GM06990 (cell line): ENCODE measurements around the gene ANTXR2.
A peak's percentile ranks its signal among the peaks of the same experiment; 100 is the strongest.

Source experiments
- DNase-seq: peaks from one replicate; pipeline ENCODE4 v3.0.0-alpha.2; 2011; ENCODE audit not compliant: insufficient read length; ENCODE audit errors: extremely low read depth
- H3K27me3 ChIP-seq: replicated peaks from 2 replicates; pipeline ENCODE4 v1.6.0; 2011; ENCODE audit warnings: low read length; ENCODE audit not compliant: control insufficient read depth, insufficient read depth
- H3K36me3 ChIP-seq: 2 replicates; pipeline ENCODE4 v1.5.1; 2011; ENCODE audit warnings: low read length; ENCODE audit not compliant: control insufficient read depth, insufficient read depth
- H3K4me3 ChIP-seq: replicated peaks from 2 replicates; pipeline ENCODE4 v1.5.1; 2011; ENCODE audit warnings: low read depth, mild to moderate bottlenecking, control low read depth, low read length
- TF ChIP-seq, protein P1 (sequence below): IDR thresholded peaks from 2 replicates; pipeline ENCODE4 v1.5.1; 2011; ENCODE audit warnings: low read length, control low read depth, mild to moderate bottlenecking, inconsistent platforms; ENCODE audit not compliant: insufficient read depth, poor library complexity, severe bottlenecking

The ANTXR2 gene

DNA sequence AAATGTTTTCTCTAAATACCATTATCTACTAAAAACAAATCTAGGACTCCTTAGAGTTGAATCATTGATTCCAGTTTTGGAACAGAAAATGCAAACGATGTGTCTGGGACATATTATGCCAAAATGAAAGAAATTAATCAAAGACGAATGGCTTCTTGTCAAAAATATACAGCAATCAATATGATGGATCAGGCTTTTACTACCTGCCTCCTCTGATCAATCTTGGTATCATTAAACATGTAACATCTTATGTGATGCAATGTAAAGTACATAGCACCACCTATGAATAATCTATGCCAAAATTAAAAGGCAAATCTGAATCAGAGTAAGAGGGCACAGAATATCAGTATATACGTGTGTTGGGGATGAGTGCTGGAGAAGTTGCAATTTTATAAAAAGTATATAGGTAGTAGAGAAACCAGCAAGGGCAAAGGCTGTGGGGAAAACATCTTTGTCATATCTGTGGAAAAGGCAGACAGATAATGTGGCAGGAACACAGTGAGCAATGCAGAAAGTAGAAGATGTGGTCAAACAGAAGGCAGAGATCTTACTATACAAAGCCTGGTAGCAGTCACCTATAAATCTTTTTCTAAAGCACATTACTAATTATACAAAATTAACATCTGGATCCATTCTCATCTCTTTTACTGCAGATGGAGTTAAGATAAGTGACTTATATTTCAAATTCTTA lies 152.7 kb downstream of the ANTXR2 start:
- TF ChIP-seq, protein P1, sequence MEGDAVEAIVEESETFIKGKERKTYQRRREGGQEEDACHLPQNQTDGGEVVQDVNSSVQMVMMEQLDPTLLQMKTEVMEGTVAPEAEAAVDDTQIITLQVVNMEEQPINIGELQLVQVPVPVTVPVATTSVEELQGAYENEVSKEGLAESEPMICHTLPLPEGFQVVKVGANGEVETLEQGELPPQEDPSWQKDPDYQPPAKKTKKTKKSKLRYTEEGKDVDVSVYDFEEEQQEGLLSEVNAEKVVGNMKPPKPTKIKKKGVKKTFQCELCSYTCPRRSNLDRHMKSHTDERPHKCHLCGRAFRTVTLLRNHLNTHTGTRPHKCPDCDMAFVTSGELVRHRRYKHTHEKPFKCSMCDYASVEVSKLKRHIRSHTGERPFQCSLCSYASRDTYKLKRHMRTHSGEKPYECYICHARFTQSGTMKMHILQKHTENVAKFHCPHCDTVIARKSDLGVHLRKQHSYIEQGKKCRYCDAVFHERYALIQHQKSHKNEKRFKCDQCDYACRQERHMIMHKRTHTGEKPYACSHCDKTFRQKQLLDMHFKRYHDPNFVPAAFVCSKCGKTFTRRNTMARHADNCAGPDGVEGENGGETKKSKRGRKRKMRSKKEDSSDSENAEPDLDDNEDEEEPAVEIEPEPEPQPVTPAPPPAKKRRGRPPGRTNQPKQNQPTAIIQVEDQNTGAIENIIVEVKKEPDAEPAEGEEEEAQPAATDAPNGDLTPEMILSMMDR: no peak
- Histone ChIP-seq H3K27me3 (no peaks in the 10 kb centered on the region), H3K4me3 (no peak overlapping the region), H3K36me3 (no peaks in the 10 kb centered on the region)
- no peak for DNase-seq

DNA sequence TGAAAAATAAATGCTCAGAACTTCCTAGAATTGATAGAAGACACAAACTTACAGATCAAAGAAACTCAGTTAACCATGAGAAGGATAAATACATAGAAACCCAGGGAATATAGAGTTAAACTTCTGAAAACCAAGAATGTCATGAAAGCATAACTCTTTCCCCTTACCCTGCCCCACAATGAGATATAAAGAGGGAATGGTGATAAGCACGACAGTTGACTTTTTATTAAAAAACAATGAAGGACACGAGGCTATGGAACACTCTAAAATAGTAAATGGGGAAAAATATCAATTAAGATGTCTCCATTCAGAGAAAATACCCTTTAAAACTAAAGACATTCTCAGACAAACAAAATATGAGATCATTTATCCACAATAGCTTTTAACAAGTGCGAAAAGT lies 154.7 kb downstream of the ANTXR2 start:
- no peak for DNase-seq
- Histone ChIP-seq H3K4me3 (no peak overlapping the region), H3K27me3 (no peaks in the 10 kb centered on the region), H3K36me3 (no peaks in the 10 kb centered on the region)
- TF ChIP-seq, protein P1: no peak

DNA sequence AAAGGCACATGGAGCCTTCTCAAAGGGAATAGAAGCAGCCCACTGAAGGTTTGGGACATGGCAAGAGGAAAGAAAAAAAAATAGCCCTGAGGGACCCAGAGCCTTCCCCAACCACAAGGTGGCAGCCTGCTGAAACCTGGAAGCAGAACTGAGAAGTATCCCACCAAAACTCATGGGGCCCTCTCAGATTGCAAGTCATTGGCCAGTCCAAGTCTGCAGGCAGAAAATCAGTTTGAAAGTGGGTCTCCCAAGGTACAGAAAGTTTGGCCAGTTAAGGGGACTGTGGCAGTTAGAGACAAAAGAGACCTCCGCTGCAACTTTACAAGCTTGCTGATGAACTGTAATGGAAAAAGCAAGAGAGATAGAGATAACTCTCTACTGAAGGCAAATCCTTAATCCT lies 155.8 kb downstream of the ANTXR2 start:
- DNase-seq: peak; percentile 8
- H3K27me3 ChIP-seq: no peaks in the 10 kb centered on the region
- H3K36me3 ChIP-seq: no peaks in the 10 kb centered on the region
- TF ChIP-seq, protein P1: peak; percentile 89
- H3K4me3 ChIP-seq: no peak overlapping the region

DNA sequence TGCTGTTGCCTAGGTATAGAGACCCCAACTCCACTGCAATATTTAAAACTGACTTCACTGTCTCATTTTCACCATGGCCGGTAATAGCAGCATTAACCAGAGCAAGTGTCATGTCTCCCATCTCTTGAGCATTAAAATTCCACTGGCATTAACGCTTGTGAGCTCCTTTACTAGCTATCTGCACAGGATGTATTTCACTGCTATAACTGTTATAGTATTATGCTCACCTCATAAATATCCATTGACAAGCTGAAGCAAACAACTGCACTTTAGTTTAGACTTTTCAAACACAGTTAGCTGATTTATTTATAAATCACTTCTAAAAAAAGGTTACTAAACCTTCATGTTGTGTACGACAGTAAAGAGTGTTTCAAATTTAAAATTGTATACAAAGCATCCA lies 157.8 kb downstream of the ANTXR2 start:
- DNase-seq: no peak
- TF ChIP-seq, protein P1: no peak
- no peaks in the 10 kb centered on the region for H3K27me3 ChIP-seq
- H3K4me3 ChIP-seq: no peak overlapping the region
- H3K36me3 ChIP-seq: no peaks in the 10 kb centered on the region

DNA sequence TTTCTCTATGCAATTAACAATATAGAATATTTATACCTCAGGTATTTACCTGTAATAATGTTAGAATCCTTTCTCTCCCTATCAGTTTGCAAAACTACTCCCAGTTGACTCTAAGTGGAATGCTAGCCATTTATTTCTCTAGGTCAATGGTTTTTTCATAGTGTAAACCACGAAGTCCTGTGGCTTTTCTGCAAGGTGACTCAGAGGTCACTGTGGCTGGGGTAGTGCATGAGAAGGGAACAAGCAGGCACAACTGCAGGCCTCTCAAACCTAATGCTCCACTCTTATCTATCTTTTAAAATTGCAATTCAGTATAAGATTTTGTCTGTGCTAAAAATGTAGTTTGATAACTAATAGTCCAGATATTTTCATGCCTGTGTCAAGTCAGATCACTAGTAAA lies 159.4 kb downstream of the ANTXR2 start:
- no peak for DNase-seq
- H3K4me3 ChIP-seq: no peak overlapping the region
- TF ChIP-seq, protein P1: no peak
- no peaks in the 10 kb centered on the region for H3K36me3 ChIP-seq
- H3K27me3 ChIP-seq: no peaks in the 10 kb centered on the region

DNA sequence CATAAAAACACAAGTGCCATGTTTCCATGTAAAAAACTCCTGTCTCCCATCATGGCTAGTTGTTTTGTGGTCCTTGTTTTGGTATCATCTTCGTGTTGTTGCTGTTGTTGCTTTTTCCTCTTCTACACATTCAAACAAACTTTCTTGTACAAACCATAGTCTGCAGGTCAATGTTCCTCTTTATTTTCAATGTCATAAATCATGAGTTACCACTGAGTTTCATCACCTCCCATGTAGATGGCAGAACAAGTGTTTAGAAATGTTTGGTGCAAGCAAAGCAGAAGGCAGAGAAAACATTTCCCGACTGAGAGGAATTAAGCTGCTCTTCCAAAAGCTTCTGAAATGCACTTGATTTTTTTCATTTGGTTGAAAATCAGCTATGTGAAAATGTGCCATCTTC lies 166.0 kb downstream of the ANTXR2 start:
- Histone ChIP-seq H3K36me3 (no peaks in the 10 kb centered on the region), H3K4me3 (no peak overlapping the region), H3K27me3 (no peaks in the 10 kb centered on the region)
- DNase-seq: no peak
- TF ChIP-seq, protein P1: no peak
